ENCODE data around the gene LTBP2.

LTBP2 gene

GRCh38 chr14:74528406-74528805 is 83.6 kb downstream of the LTBP2 start:
- no peaks in the 10 kb centered on the region for H3K27me3 ChIP-seq (ENCODE audit: control insufficient read depth in 1 of 2, insufficient read depth in 2 of 2, low read length in 2 of 2)
- H3K4me3 ChIP-seq (ENCODE audit: low read depth in 1 of 2, low read length in 2 of 2), result no peak overlapping the region
- no peak overlapping the region for H3K27ac ChIP-seq (ENCODE audit: low read depth, low read length)
- no peaks in the 10 kb centered on the region for H3K36me3 ChIP-seq (ENCODE audit: insufficient read depth, low read length)
- no peaks in the 10 kb centered on the region for H3K9me3 ChIP-seq (ENCODE audit: low read length)
- H3K9ac ChIP-seq (ENCODE audit: low read length), result no peak overlapping the region
- H3K4me1 ChIP-seq (ENCODE audit: insufficient read depth, low read length), result no peaks in the 10 kb centered on the region

- H3K36me3 ChIP-seq (ENCODE audit: insufficient read depth, low read length), result no peaks in the 10 kb centered on the region
- no peak overlapping the region for H3K9ac ChIP-seq (ENCODE audit: low read length)
- H3K9me3 ChIP-seq (ENCODE audit: low read length), result no peaks in the 10 kb centered on the region
- H3K27ac ChIP-seq (ENCODE audit: low read depth, low read length), result no peak overlapping the region
- no peaks in the 10 kb centered on the region for H3K27me3 ChIP-seq (ENCODE audit: control insufficient read depth in 1 of 2, insufficient read depth in 2 of 2, low read length in 2 of 2)
- H3K4me1 ChIP-seq (ENCODE audit: insufficient read depth, low read length), result no peaks in the 10 kb centered on the region
- no peak overlapping the region for H3K4me3 ChIP-seq (ENCODE audit: low read depth in 1 of 2, low read length in 2 of 2)
Observed at GRCh38 chr14:74527736-74528280, 84.2 kb downstream of the LTBP2 start.

- Histone ChIP-seq H3K36me3 (ENCODE audit: insufficient read depth, low read length) (no peaks in the 10 kb centered on the region), H3K9me3 (ENCODE audit: low read length) (no peaks in the 10 kb centered on the region), H3K27me3 (ENCODE audit: control insufficient read depth in 1 of 2, insufficient read depth in 2 of 2, low read length in 2 of 2) (no peaks in the 10 kb centered on the region), H3K4me1 (ENCODE audit: insufficient read depth, low read length) (no peaks in the 10 kb centered on the region), H3K9ac (ENCODE audit: low read length) (no peak overlapping the region), H3K27ac (ENCODE audit: low read depth, low read length) (no peak overlapping the region), H3K4me3 (ENCODE audit: low read depth in 1 of 2, low read length in 2 of 2) (no peak overlapping the region)
Observed at GRCh38 chr14:74526854-74527585, 85.0 kb downstream of the LTBP2 start.

- Histone ChIP-seq H3K4me1 (ENCODE audit: insufficient read depth, low read length) (no peaks in the 10 kb centered on the region), H3K27ac (ENCODE audit: low read depth, low read length) (no peak overlapping the region)
Observed at GRCh38 chr14:74525361-74525851, 86.6 kb downstream of the LTBP2 start.

GRCh38 chr14:74524812-74525135 is 87.3 kb downstream of the LTBP2 start:
- Histone ChIP-seq H3K9ac (ENCODE audit: low read length) (no peak overlapping the region), H3K4me3 (ENCODE audit: low read depth in 1 of 2, low read length in 2 of 2) (no peak overlapping the region), H3K27ac (ENCODE audit: low read depth, low read length) (no peak overlapping the region), H3K36me3 (ENCODE audit: insufficient read depth, low read length) (no peaks in the 10 kb centered on the region), H3K9me3 (ENCODE audit: low read length) (no peaks in the 10 kb centered on the region), H3K4me1 (ENCODE audit: insufficient read depth, low read length) (no peaks in the 10 kb centered on the region), H3K27me3 (ENCODE audit: control insufficient read depth in 1 of 2, insufficient read depth in 2 of 2, low read length in 2 of 2) (no peaks in the 10 kb centered on the region)

More at GRCh38 chr14:74525361-74525851, 86.6 kb downstream of the LTBP2 start:
- Histone ChIP-seq H3K9me3 (ENCODE audit: low read length) (no peaks in the 10 kb centered on the region), H3K36me3 (ENCODE audit: insufficient read depth, low read length) (no peaks in the 10 kb centered on the region), H3K9ac (ENCODE audit: low read length) (no peak overlapping the region), H3K4me3 (ENCODE audit: low read depth in 1 of 2, low read length in 2 of 2) (no peak overlapping the region), H3K27me3 (ENCODE audit: control insufficient read depth in 1 of 2, insufficient read depth in 2 of 2, low read length in 2 of 2) (no peaks in the 10 kb centered on the region)

- Histone ChIP-seq H3K4me1 (ENCODE audit: insufficient read depth, low read length) (no peaks in the 10 kb centered on the region), H3K9me3 (ENCODE audit: low read length) (no peaks in the 10 kb centered on the region), H3K27me3 (ENCODE audit: control insufficient read depth in 1 of 2, insufficient read depth in 2 of 2, low read length in 2 of 2) (no peaks in the 10 kb centered on the region), H3K36me3 (ENCODE audit: insufficient read depth, low read length) (no peaks in the 10 kb centered on the region), H3K4me3 (ENCODE audit: low read depth in 1 of 2, low read length in 2 of 2) (no peak overlapping the region), H3K9ac (ENCODE audit: low read length) (no peak overlapping the region), H3K27ac (ENCODE audit: low read depth, low read length) (no peak overlapping the region)
Observed at GRCh38 chr14:74524076-74524811, 87.8 kb downstream of the LTBP2 start.

- Histone ChIP-seq H3K9ac (ENCODE audit: low read length) (no peak overlapping the region), H3K9me3 (ENCODE audit: low read length) (no peaks in the 10 kb centered on the region), H3K4me3 (ENCODE audit: low read depth in 1 of 2, low read length in 2 of 2) (no peak overlapping the region), H3K36me3 (ENCODE audit: insufficient read depth, low read length) (no peaks in the 10 kb centered on the region), H3K27ac (ENCODE audit: low read depth, low read length) (no peak overlapping the region), H3K27me3 (ENCODE audit: control insufficient read depth in 1 of 2, insufficient read depth in 2 of 2, low read length in 2 of 2) (no peaks in the 10 kb centered on the region), H3K4me1 (ENCODE audit: insufficient read depth, low read length) (no peaks in the 10 kb centered on the region)
Observed at GRCh38 chr14:74522740-74523139, 89.3 kb downstream of the LTBP2 start.

GRCh38 chr14:74521756-74522155 is 90.3 kb downstream of the LTBP2 start:
- H3K9ac ChIP-seq (ENCODE audit: low read length), result no peak overlapping the region
- H3K27me3 ChIP-seq (ENCODE audit: control insufficient read depth in 1 of 2, insufficient read depth in 2 of 2, low read length in 2 of 2), result no peaks in the 10 kb centered on the region
- no peak overlapping the region for H3K4me3 ChIP-seq (ENCODE audit: low read depth in 1 of 2, low read length in 2 of 2)
- H3K27ac ChIP-seq (ENCODE audit: low read depth, low read length), result no peak overlapping the region
- no peaks in the 10 kb centered on the region for H3K36me3 ChIP-seq (ENCODE audit: insufficient read depth, low read length)
- H3K4me1 ChIP-seq (ENCODE audit: insufficient read depth, low read length), result no peaks in the 10 kb centered on the region
- no peaks in the 10 kb centered on the region for H3K9me3 ChIP-seq (ENCODE audit: low read length)

- H3K9ac ChIP-seq (ENCODE audit: low read length), result no peak overlapping the region
Observed at GRCh38 chr14:74519316-74520074, 92.5 kb downstream of the LTBP2 start.

GRCh38 chr14:74518221-74518620 is 93.8 kb downstream of the LTBP2 start:
- Histone ChIP-seq H3K36me3 (ENCODE audit: insufficient read depth, low read length) (no peaks in the 10 kb centered on the region), H3K9ac (ENCODE audit: low read length) (no peak overlapping the region), H3K4me3 (ENCODE audit: low read depth in 1 of 2, low read length in 2 of 2) (no peak overlapping the region), H3K27ac (ENCODE audit: low read depth, low read length) (no peak overlapping the region), H3K9me3 (ENCODE audit: low read length) (no peaks in the 10 kb centered on the region), H3K4me1 (ENCODE audit: insufficient read depth, low read length) (no peaks in the 10 kb centered on the region), H3K27me3 (ENCODE audit: control insufficient read depth in 1 of 2, insufficient read depth in 2 of 2, low read length in 2 of 2) (no peaks in the 10 kb centered on the region)

More at GRCh38 chr14:74519316-74520074, 92.5 kb downstream of the LTBP2 start:
- Histone ChIP-seq H3K36me3 (ENCODE audit: insufficient read depth, low read length) (no peaks in the 10 kb centered on the region), H3K27ac (ENCODE audit: low read depth, low read length) (no peak overlapping the region), H3K27me3 (ENCODE audit: control insufficient read depth in 1 of 2, insufficient read depth in 2 of 2, low read length in 2 of 2) (no peaks in the 10 kb centered on the region), H3K4me3 (ENCODE audit: low read depth in 1 of 2, low read length in 2 of 2) (no peak overlapping the region), H3K4me1 (ENCODE audit: insufficient read depth, low read length) (no peaks in the 10 kb centered on the region), H3K9me3 (ENCODE audit: low read length) (no peaks in the 10 kb centered on the region)

- H3K36me3 ChIP-seq (ENCODE audit: insufficient read depth, low read length), result no peaks in the 10 kb centered on the region
- H3K4me3 ChIP-seq (ENCODE audit: low read depth in 1 of 2, low read length in 2 of 2), result no peak overlapping the region
- H3K27me3 ChIP-seq (ENCODE audit: control insufficient read depth in 1 of 2, insufficient read depth in 2 of 2, low read length in 2 of 2), result no peaks in the 10 kb centered on the region
- H3K4me1 ChIP-seq (ENCODE audit: insufficient read depth, low read length), result no peaks in the 10 kb centered on the region
- no peaks in the 10 kb centered on the region for H3K9me3 ChIP-seq (ENCODE audit: low read length)
- H3K9ac ChIP-seq (ENCODE audit: low read length), result no peak overlapping the region
- H3K27ac ChIP-seq (ENCODE audit: low read depth, low read length), result no peak overlapping the region
Observed at GRCh38 chr14:74517731-74518130, 94.3 kb downstream of the LTBP2 start.

All from muscle layer of colon (tissue), 2 donors.